Thoracic aorta endothelial cell (primary cell): ENCODE results near the gene NXPH3. TPM values are rescaled to one million over a fixed set of nuclear protein-coding genes. Genes with fewer than 3 reads are reported as not detected.

Experiments used
- total RNA-seq: library from RNA; depleted of rRNA; stranded (reverse); fragments of >200 nt; gene quantifications from 2 replicates; pipeline ENCODE4 v1.2.3, GENCODE V29; 2012

The NXPH3 gene
- 0.53 and 0.72 TPM in 2 replicates for total RNA-seq

DNA sequence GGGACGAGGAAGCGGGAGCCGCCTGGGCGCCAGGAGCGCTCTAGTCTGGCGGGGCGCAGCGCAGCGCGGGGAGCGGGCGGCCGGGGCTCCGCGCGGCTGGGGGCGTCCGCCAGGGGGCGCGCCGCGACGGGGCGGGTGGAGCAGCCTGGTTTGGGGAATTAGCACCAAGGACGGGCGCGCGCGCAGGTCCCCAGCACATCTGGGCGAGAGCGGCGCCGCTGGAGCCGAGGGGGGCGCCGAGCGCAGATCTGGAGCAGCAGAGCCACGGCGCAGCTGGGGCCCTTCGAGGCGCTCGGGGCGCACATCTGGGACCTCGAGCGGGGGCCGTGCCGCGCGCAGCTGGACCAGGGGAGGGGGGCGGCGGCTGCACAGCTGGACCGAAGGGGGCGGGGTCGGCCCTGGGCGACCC lies at the start of gene NXPH3:
TSS of gene NXPH3 (plus strand) at position 193 of the 409 bp plus-strand sequence. CDS start 349 bp downstream, outside the sequence.

Other genes starting within 250 kb of the NXPH3 start
- 19.0 and 21.1 TPM in 2 replicates for gene ZNF652, start 213.6 kb upstream of the NXPH3 start, total RNA-seq
- gene PHB1, start 161.0 kb upstream of the NXPH3 start, total RNA-seq, result 121 and 146 TPM in 2 replicates
- gene NGFR, start 80.6 kb upstream of the NXPH3 start, total RNA-seq, result 0.07 TPM in 1 of 2 replicates, not detected in the other
- gene SPOP, start 102.2 kb downstream of the NXPH3 start, total RNA-seq, result 65.1 and 67.0 TPM in 2 replicates
- gene SLC35B1, start 132.1 kb downstream of the NXPH3 start, total RNA-seq, result 58.4 and 63.7 TPM in 2 replicates
- gene FAM117A, start 188.3 kb downstream of the NXPH3 start, total RNA-seq, result 5.9 and 7.8 TPM in 2 replicates
- 69.7 and 70.4 TPM in 2 replicates for gene KAT7, start 212.8 kb downstream of the NXPH3 start, total RNA-seq